ENCODE data around the gene GJC2. TPM values are rescaled to one million over a fixed set of nuclear protein-coding genes. Genes with fewer than 3 reads are reported as not detected.
"Not testable (repeated sequence)": the region's sequence is repeated elsewhere in the genome, so short reads cannot be mapped to it uniquely, and the experiment has no call there.

The GJC2 gene
- total RNA-seq, 1 experiment from 2014 or later = 0.17 TPM

GRCh38 chr1:228172591-228173527, 23.1 kb downstream of the GJC2 start:
- no peak for DNase-seq (ENCODE audit: low read depth)

DNA sequence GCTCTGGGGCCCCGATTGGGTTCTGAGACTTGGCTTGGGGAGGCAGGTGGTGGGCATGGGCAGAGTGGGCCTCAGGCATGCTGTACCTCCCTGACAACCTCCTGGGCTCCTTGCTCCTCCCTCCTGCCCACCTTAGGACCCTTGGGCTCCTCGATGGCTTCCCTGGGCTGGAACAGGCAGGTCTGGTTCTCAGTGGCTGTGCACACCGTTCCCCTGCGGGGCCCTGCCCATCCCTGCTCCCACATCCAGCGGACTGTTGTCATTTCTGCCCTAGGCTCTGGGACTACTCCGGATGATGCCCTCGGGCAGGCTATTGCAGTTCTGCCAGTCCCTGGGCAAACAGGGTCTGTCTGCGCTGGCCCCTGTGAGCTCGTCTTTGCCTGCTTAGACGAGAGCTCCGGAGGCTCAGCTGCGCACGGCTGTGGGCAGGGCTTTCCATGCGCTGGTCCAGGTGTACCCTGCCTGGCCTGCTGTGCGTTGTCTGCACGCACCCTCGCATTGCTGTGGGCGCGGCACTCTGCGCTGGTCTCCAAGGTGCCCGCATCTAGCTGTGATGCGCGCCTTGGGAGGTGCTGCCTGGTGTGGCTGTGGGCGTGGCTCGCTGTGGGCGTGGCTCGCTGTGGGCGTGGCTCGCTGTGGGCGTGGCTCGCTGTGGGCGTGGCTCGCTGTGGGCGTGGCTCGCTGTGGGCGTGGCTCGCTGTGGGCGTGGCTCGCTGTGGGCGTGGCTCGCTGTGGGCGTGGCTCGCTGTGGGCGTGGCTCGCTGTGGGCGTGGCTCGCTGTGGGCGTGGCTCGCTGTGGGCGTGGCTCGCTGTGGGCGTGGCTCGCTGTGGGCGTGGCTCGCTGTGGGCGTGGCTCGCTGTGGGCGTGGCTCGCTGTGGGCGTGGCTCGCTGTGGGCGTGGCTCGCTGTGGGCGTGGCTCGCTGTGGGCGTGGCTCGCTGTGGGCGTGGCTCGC, 24.1 kb downstream of the GJC2 start:
- DNase-seq (ENCODE audit: low read depth) = not testable (repeated sequence)

- no peak for DNase-seq (ENCODE audit: low read depth)
Measured at GRCh38 chr1:228174482-228175315, 25.0 kb downstream of the GJC2 start.

DNA sequence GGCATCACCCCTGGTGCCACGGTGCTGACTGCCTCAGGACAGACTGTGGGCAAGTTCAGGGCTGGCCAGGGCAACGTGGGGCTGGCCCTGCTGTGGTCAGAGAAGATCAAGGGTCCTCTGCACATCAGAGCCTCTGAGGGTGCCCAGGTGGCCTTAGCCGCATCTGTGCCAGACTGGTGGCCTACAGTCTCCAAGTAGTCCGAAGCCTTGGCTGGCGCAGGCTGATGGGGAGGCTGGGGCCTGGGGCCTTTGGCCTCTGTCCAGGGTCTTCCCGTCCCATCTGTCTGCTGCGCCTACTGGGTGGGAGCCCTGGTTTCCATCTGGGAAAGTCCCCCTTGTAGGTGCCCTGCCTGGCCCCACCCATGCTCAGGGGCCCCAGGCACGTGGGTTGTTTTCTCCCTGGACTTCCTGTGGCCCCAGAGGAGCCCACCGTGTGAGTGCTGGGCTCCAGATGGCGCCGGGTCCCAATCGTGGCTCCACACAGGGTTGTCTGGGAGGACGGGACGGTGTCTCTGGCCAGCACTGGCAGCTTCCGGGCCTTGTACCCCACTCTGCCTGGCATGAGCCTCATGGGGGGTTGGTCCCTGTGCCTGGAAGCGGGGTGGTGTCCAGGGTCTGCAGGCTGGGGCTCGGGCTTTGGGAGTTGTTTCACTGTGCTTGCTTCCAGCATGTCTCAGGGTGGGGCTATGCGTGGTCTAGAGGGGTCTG, 25.7 kb downstream of the GJC2 start:
- DNase-seq (ENCODE audit: low read depth) = no peak

DNA sequence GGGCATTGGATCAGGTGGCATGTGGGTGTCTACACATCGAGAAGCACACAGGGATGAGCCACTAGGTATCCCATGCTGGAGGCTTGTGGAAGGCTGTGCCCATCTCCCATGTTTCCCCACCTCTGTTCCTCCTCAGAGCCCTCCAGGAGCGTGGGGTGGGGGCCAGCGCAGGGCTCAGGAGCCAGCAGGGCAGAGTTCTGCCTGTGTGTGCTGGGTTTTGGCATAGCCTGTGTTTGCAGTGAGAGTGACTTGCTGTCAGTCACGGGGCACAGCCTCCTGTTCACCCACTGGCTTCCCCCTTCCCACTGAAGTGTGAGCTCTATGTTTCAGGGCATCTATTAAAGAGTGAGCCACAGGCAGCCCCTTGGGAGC, 26.3 kb downstream of the GJC2 start:
- no peak for DNase-seq (ENCODE audit: low read depth)

DNA sequence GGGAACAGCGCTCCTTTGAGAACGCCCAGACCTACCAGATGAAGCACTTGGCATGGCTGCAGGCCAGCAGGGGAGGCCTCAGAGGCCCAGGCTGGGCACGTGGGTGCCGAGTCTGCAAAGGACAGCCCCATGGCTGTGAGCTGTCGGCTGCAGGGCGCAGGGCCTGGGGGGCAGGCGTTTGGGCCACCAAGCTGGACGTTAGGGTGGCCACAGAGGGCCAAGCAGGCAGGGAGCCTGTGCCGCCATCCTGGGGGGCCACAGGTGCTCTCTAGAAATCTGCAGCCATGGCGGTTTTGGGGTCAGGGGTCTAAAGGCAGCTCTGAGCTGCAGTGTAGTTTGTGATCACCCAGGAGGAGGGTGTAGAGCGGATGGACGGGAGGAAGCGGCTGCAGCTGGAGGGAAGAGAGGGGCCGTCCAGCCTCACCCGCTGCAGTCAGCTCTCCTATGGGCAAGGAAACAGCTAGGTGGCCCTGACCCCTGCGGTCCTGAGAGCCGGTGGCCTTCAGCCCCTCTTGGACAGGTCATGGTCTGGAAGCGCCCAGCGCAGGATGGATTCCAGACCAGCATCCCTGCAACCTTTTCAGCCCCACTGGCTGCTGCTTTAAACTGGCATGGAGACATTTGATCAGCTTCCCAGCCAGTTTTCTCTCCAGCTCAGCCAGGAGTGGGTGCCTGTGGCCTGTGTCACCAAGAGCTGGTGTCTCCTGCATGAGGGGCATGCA, 26.9 kb downstream of the GJC2 start:
- no peak for DNase-seq (ENCODE audit: low read depth)

DNA sequence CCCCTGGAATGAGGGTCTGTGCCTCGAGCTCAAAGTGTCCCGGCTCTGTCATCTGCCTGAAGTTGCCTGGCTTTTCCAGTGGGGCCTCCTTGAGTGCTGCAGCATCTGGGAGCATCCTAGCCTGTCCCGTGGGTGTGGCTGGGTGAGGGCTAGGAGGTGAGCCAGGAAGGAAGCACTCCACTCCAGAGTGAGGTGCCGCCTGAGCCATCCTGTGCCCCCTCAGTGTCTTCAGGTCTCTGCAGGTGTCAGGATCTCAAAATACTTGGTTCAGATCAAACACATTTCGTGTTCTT, 27.4 kb downstream of the GJC2 start:
- DNase-seq (ENCODE audit: low read depth) = no peak

DNA sequence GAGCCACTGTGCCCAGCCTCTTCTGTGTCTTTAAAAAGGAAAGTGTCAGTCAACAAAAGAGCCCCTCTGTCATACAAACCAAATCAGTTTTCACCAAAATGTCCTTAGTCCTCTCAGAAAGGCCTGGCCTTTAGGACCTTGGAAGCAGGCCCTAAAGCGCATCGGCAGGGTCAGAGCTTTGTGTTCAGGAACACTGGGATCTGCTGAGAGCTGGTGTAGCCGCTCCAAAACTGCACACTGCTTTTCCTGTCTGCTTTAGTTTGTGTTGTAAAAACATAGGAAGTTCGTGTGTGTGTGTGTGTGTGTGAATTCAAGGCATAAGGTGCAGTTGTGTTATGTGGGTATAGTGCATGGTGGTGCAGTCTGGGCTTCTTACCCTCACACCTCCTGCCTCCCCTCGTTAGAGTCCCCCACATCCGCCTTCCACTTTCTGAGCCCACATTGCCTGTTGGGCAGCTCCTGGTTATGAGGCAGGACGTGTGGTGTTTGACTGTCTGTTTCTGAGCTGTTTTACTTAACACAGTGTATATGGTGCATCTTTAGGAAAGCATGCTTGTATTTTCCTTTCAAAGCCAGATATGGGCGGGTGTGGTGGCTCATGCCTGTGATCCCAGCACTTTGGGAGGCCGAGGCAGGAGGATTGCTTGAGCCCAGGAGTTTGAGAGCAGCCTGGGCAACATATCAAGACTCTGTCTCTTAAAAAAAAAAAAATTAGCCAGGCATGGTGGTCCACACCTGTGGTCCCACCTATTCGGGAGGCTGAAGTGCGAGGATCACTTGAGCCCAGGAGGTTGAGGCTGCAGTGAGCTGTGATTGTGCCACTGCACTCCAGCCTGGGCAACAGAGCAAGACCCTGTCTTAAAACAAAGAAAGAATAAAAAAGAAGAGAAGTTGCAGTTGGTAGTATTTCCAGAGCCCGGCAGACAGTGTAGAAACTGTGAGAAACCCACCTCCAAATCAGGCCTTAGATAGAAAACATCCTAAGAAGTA, 28.3 kb downstream of the GJC2 start:
- no peak for DNase-seq (ENCODE audit: low read depth)

DNA sequence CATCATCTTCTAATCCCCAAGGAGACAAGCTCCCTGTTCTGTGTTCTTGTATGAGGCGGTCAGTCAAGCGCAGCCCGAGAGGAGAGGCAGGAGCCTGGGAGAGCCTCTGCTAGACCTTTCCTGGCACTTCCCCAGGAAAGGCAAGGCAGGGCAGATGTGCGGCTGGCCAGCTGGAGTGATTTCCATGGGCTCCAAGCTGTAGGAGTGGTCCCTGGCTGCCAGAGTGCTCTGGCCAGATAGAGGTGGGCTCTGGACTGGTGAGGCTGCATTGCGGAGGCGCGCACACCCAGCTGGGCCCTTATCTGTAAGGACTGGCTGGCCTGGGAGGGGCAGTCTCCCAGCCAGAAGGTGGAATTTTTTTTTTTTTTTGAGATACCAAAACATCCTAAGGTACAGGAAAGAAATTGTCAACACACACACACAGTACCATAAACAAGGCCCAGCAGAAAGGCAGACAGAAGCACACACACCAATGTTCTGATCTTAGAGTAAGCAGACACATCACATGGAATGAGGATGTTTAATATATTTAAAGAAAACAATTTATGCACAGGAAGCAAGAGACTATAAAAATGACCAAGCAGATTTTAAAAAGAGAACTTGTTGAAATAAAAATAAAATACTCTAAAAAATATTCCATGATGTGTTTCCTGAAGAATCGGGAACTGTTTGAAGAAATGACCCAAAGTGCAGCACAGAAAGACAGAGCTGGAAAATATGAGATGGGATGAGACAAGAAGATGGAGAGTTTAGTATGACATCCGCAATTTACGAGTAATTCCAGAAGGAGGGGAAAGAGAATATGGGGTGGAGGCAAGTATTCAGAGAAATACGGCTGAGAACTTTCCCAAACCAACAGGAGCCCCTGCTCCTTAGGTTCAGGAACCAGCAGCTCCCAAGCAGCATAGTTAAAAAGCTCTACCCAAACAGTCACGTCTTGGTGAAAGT, 29.3 kb downstream of the GJC2 start:
- DNase-seq (ENCODE audit: low read depth) = no peak

DNA sequence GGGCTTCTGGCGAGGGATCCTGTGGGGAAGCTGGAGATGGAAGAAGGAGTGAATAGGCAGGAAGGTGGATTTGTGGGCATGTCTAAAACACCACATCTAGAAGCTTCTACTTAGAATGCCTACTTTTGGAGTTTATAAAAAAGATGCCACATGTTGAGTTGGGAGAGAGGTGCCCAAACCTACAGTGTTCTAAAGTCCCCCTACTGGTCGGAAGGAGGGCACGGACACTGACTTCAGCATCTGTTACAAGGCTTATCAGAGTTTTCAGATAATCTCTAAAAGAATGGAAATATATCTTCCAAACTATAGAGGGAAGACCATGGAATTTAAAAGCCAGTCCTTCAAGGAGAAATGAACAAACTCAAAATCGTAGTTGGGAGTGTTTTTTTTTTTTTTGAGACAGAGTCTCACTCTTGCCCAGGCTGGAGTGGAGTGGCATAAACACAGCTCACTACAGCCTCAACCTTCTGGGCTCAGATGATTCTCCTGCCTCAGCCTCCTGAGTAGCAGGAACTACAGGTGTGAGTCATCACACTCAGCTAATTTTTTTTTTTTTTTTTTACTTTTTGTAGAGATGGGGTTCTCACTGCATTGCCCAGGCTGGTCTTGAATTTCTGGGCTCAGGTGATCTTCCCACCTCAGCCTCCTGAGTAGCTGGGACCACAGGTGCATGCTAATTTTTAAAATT, 30.7 kb downstream of the GJC2 start:
- DNase-seq (ENCODE audit: low read depth) = no peak

- no peak for DNase-seq (ENCODE audit: low read depth)
Measured at GRCh38 chr1:228180959-228181644, 31.4 kb downstream of the GJC2 start.

- no peak for DNase-seq (ENCODE audit: low read depth)
Measured at GRCh38 chr1:228181645-228182034, 31.9 kb downstream of the GJC2 start.

- DNase-seq (ENCODE audit: low read depth) = no peak
Measured at GRCh38 chr1:228182296-228183030, 32.7 kb downstream of the GJC2 start.

DNA sequence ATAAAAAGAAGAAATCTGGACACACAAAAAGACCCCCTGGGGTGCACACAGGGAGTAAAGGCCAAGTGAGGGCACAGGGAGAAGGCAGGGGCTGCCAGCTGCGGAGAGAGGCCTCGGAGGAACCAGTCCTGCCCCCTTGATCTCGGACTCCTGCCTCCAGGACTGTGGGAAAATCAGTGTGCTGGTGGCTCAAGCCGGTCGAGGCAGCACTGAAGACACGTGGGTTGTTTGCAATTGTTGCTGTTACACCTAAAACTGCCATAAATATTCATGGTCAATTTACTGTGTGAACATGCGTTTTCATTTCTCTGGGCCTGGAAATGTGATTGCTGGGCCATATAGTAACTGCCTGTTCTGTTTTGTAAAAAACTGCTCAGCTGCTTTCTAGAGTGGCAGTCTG, 34.4 kb downstream of the GJC2 start:
- no peak for DNase-seq (ENCODE audit: low read depth)

DNA sequence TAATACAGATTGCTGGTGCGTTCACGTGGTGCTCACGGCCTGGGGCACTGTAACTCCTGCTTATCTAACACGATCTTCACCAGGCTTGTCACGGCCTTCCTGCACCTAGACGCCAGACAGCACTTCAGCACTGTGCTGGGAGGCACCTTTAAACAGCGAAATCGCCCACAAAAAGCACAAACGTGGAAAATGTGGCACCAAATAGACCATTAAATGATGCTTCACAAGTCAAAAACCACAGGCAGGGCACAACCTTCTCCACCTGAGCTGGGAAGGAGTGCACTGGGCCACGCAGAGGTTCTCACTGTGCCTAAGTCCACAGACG, 35.9 kb downstream of the GJC2 start:
- no peak for DNase-seq (ENCODE audit: low read depth)

- not testable (repeated sequence) for DNase-seq (ENCODE audit: low read depth)
Measured at GRCh38 chr1:228188249-228188648, 38.5 kb downstream of the GJC2 start.

Measured in Daoy (cell line).